HTERT RPE-1 (cell line): ENCODE measurements around the gene LGR6.
"Not testable (repeated sequence)": the region's sequence is repeated elsewhere in the genome, so short reads cannot be mapped to it uniquely, and the experiment has no call there.

Source experiments
- in situ Hi-C: fragments of 300-500 bp; cut with MboI; formaldehyde crosslinking; loops from 4 replicates; pipeline ENCODE4 v1.14.3; 2020; ENCODE audit warnings: low sequenced_read_pairs

Gene LGR6

GRCh38 chr1:202193614-202194327 lies at the start of gene LGR6:
TSS of gene LGR6 (plus strand) at chr1:202193799. CDS start at chr1:202193990, 191 bp downstream.
- in situ Hi-C loops, result no loop called here

GRCh38 chr1:202144402-202145067 lies 49.1 kb upstream of the LGR6 start, which contains the start of gene ARL8A:
TSS of gene ARL8A (minus strand) at chr1:202144737. CDS start at chr1:202144572, 165 bp downstream.
- in situ Hi-C loops, result no loop called here

GRCh38 chr1:202145068-202145743 lies 48.4 kb upstream of the LGR6 start:
- in situ Hi-C loops, result no loop called here

GRCh38 chr1:202145744-202146140 lies 47.9 kb upstream of the LGR6 start:
- in situ Hi-C loops, result not testable (repeated sequence)

GRCh38 chr1:202146279-202146678 lies 47.3 kb upstream of the LGR6 start:
- in situ Hi-C loops, result no loop called here

- in situ Hi-C loops, result no loop called here
These were observed 46.6 kb upstream of the LGR6 start for GRCh38 chr1:202146993-202147392.

GRCh38 chr1:202148391-202148790 lies 45.2 kb upstream of the LGR6 start:
- in situ Hi-C loops, result no loop called here

- in situ Hi-C loops, result no loop called here
These were observed 44.0 kb upstream of the LGR6 start for GRCh38 chr1:202149566-202149965.

- in situ Hi-C loops, result no loop called here
These were observed 43.4 kb upstream of the LGR6 start for GRCh38 chr1:202150187-202150586.

GRCh38 chr1:202150602-202151001 lies 43.0 kb upstream of the LGR6 start:
- in situ Hi-C loops, result no loop called here

GRCh38 chr1:202151045-202151444 lies 42.6 kb upstream of the LGR6 start:
- in situ Hi-C loops, result no loop called here

GRCh38 chr1:202152399-202152798 lies 41.2 kb upstream of the LGR6 start:
- in situ Hi-C loops, result no loop called here

- in situ Hi-C loops, result no loop called here
These were observed 40.3 kb upstream of the LGR6 start for GRCh38 chr1:202153284-202153683.

- in situ Hi-C loops, result no loop called here
These were observed 39.3 kb upstream of the LGR6 start for GRCh38 chr1:202154148-202154765.

- in situ Hi-C loops, result no loop called here
These were observed 38.7 kb upstream of the LGR6 start for GRCh38 chr1:202154766-202155477.

- in situ Hi-C loops, result no loop called here
These were observed 38.0 kb upstream of the LGR6 start for GRCh38 chr1:202155478-202156021.

GRCh38 chr1:202156590-202156989 lies 37.0 kb upstream of the LGR6 start:
- in situ Hi-C loops, result no loop called here

GRCh38 chr1:202157945-202158344 lies 35.7 kb upstream of the LGR6 start:
- in situ Hi-C loops, result no loop called here

GRCh38 chr1:202158810-202159533 lies 34.6 kb upstream of the LGR6 start:
- in situ Hi-C loops, result no loop called here
